ENCODE data around the gene DNM3.

Gene DNM3

GRCh38 chr1:172375211-172375631, 533.9 kb downstream of the DNM3 start:
- in situ Hi-C loops (cut with HindIII; ENCODE audit: low sequenced_read_pairs): no loop called here

- in situ Hi-C loops (cut with HindIII; ENCODE audit: low sequenced_read_pairs): no loop called here
Observed at GRCh38 chr1:172376431-172376830, 535.1 kb downstream of the DNM3 start.

- in situ Hi-C loops (cut with HindIII; ENCODE audit: low sequenced_read_pairs): no loop called here
Observed at GRCh38 chr1:172377565-172377964, 536.3 kb downstream of the DNM3 start.

GRCh38 chr1:172378109-172378760, 536.9 kb downstream of the DNM3 start:
- in situ Hi-C loops (cut with HindIII; ENCODE audit: low sequenced_read_pairs): no loop called here

GRCh38 chr1:172380441-172381244, 539.3 kb downstream of the DNM3 start:
- in situ Hi-C loops (cut with HindIII; ENCODE audit: low sequenced_read_pairs): no loop called here

GRCh38 chr1:172381946-172382345, 540.6 kb downstream of the DNM3 start:
- in situ Hi-C loops (cut with HindIII; ENCODE audit: low sequenced_read_pairs): no loop called here

- in situ Hi-C loops (cut with HindIII; ENCODE audit: low sequenced_read_pairs): no loop called here
Observed at GRCh38 chr1:172382406-172382805, 541.1 kb downstream of the DNM3 start.

- in situ Hi-C loops (cut with HindIII; ENCODE audit: low sequenced_read_pairs): no loop called here
Observed at GRCh38 chr1:172382990-172383389, 541.7 kb downstream of the DNM3 start.

- in situ Hi-C loops (cut with HindIII; ENCODE audit: low sequenced_read_pairs): no loop called here
Observed at GRCh38 chr1:172383536-172383935, 542.2 kb downstream of the DNM3 start.

GRCh38 chr1:172384656-172385055, 543.4 kb downstream of the DNM3 start:
- in situ Hi-C loops (cut with HindIII; ENCODE audit: low sequenced_read_pairs): no loop called here

GRCh38 chr1:172386046-172386445, 544.7 kb downstream of the DNM3 start:
- in situ Hi-C loops (cut with HindIII; ENCODE audit: low sequenced_read_pairs): no loop called here

GRCh38 chr1:172388490-172388889, 547.2 kb downstream of the DNM3 start:
- in situ Hi-C loops (cut with HindIII; ENCODE audit: low sequenced_read_pairs): no loop called here

- in situ Hi-C loops (cut with HindIII; ENCODE audit: low sequenced_read_pairs): no loop called here
Observed at GRCh38 chr1:172390301-172390682, 549.0 kb downstream of the DNM3 start.

- in situ Hi-C loops (cut with HindIII; ENCODE audit: low sequenced_read_pairs): no loop called here
Observed at GRCh38 chr1:172390683-172391551, 549.6 kb downstream of the DNM3 start.

- in situ Hi-C loops (cut with HindIII; ENCODE audit: low sequenced_read_pairs): no loop called here
Observed at GRCh38 chr1:172391976-172392375, 550.7 kb downstream of the DNM3 start.

GRCh38 chr1:172393354-172393753, 552.1 kb downstream of the DNM3 start:
- in situ Hi-C loops (cut with HindIII; ENCODE audit: low sequenced_read_pairs): no loop called here

- in situ Hi-C loops (cut with HindIII; ENCODE audit: low sequenced_read_pairs): no loop called here
Observed at GRCh38 chr1:172394141-172394751, 552.9 kb downstream of the DNM3 start.

GRCh38 chr1:172394811-172395210, 553.5 kb downstream of the DNM3 start:
- in situ Hi-C loops (cut with HindIII; ENCODE audit: low sequenced_read_pairs): no loop called here

GRCh38 chr1:172395576-172395975, 554.3 kb downstream of the DNM3 start:
- in situ Hi-C loops (cut with HindIII; ENCODE audit: low sequenced_read_pairs): no loop called here

GRCh38 chr1:172397221-172397620, 555.9 kb downstream of the DNM3 start:
- in situ Hi-C loops (cut with HindIII; ENCODE audit: low sequenced_read_pairs): no loop called here

- in situ Hi-C loops (cut with HindIII; ENCODE audit: low sequenced_read_pairs): no loop called here
Observed at GRCh38 chr1:172397633-172398032, 556.3 kb downstream of the DNM3 start.
